Measurements from ENCODE around the gene LRRC56. TPM values are rescaled to one million over a fixed set of nuclear protein-coding genes. Genes with fewer than 3 reads are reported as not detected.
A peak's percentile ranks its signal among the peaks of the same experiment; 100 is the strongest.

The LRRC56 gene
- total and polyA plus RNA-seq, 9 of the 15 experiments (the other 6 are each of a cell fraction or from before 2014, with no cell fraction given), result 0.03 to 4.5 (median 1.0) TPM; not detected in 1

GRCh38 chr11:506238-506994 lies 30.9 kb upstream of the LRRC56 start (continued):
- TF ChIP-seq HDAC1 (IDR thresholded peaks at IDR 0.05), result peak in 1 of 2 experiments; percentile 91; a peak in 2 of 4 replicates
- TF ChIP-seq PTBP1 (IDR thresholded peaks at IDR 0.05; ENCODE audit: low read depth, low read length), result 0 out of 2 replicates have a peak, but pooled peaks have one; percentile 23
- peak; percentile 89 for TF ChIP-seq FIP1L1 (IDR thresholded peaks at IDR 0.05; ENCODE audit: low read depth, low read length, poor library complexity, severe bottlenecking)
- TF ChIP-seq PYGO2 (tag; IDR thresholded peaks at IDR 0.05), result no peak
- no peak for TF ChIP-seq TCFL5 (CRISPR knock-in tag; conservative IDR thresholded peaks at IDR 0.05)
- TF ChIP-seq, protein P1, sequence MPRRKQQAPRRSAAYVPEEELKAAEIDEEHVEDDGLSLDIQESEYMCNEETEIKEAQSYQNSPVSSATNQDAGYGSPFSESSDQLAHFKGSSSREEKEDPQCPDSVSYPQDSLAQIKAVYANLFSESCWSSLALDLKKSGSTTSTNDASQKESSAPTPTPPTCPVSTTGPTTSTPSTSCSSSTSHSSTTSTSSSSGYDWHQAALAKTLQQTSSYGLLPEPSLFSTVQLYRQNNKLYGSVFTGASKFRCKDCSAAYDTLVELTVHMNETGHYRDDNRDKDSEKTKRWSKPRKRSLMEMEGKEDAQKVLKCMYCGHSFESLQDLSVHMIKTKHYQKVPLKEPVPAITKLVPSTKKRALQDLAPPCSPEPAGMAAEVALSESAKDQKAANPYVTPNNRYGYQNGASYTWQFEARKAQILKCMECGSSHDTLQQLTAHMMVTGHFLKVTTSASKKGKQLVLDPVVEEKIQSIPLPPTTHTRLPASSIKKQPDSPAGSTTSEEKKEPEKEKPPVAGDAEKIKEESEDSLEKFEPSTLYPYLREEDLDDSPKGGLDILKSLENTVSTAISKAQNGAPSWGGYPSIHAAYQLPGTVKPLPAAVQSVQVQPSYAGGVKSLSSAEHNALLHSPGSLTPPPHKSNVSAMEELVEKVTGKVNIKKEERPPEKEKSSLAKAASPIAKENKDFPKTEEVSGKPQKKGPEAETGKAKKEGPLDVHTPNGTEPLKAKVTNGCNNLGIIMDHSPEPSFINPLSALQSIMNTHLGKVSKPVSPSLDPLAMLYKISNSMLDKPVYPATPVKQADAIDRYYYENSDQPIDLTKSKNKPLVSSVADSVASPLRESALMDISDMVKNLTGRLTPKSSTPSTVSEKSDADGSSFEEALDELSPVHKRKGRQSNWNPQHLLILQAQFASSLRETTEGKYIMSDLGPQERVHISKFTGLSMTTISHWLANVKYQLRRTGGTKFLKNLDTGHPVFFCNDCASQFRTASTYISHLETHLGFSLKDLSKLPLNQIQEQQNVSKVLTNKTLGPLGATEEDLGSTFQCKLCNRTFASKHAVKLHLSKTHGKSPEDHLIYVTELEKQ (CRISPR knock-in tag; IDR thresholded peaks at IDR 0.05), result no peak
- no peak for TF ChIP-seq MCM3 (IDR thresholded peaks at IDR 0.05)
- TF ChIP-seq TARDBP (IDR thresholded peaks at IDR 0.05), result no peak
- TF ChIP-seq NEUROD1 (IDR thresholded peaks at IDR 0.05; ENCODE audit: borderline replicate concordance, low read depth, low read length, partially characterized antibody), result peak; percentile 33
- peak; percentile 26 to 31 for TF ChIP-seq AFF1 (IDR thresholded peaks at IDR 0.05; ENCODE audit: low read depth in 1 of 2, partially characterized antibody in 2 of 2)
- TF ChIP-seq ZNF165 (CRISPR knock-in tag; IDR thresholded peaks at IDR 0.05; ENCODE audit: borderline replicate concordance), result no peak
- no peak for TF ChIP-seq CBX3 (IDR thresholded peaks at IDR 0.05; ENCODE audit: borderline replicate concordance in 1 of 2, low read length in 2 of 2)
- TF ChIP-seq, protein P2, sequence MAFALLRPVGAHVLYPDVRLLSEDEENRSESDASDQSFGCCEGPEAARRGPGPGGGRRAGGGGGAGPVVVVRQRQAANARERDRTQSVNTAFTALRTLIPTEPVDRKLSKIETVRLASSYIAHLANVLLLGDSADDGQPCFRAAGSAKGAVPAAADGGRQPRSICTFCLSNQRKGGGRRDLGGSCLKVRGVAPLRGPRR (CRISPR knock-in tag; IDR thresholded peaks at IDR 0.05), result 0 out of 2 replicates have a peak, but pooled peaks have one; percentile 53
- no peak for TF ChIP-seq ELK3 (CRISPR knock-in tag; IDR thresholded peaks at IDR 0.05)
- TF ChIP-seq BRF2 (IDR thresholded peaks at IDR 0.05; ENCODE audit: borderline replicate concordance, insufficient read depth, insufficient read length), result no peak
- no peak; the same call in 1 of the 2 replicates for TF ChIP-seq KLF13 (tag; IDR thresholded peaks at IDR 0.05; ENCODE audit: borderline replicate concordance, low read depth)
